ENCODE measurements around the gene DCBLD1.

DNA sequence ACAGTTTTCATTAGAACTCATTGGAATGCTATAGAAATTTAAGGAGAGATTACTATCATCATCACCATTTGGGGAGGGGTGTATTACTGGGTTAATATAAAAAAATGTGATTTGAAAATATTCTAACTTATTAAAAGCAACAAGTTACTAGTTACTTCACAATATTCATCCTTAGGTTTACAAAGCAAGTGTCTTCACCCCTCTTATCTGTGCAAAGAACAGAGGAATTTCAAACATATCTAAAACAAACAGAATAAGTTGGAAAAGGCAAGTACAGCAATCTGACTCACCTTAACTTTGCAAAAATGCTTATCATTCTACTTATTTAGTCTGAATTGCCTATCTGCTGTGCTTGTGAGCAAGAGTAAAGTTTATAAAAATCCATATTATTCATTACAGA lies 32.9 kb downstream of the DCBLD1 start:
- TF ChIP-seq CTCF (IDR thresholded peaks at IDR 0.05) (no peak), POLR2A (IDR thresholded peaks at IDR 0.05) (no peak)

Data from Peyer's patch (tissue), 4 donors.